Esophagus muscularis mucosa (tissue), 4 donors: ENCODE measurements around the gene RMDN2. TPM values are rescaled to one million over a fixed set of nuclear protein-coding genes. Genes with fewer than 3 reads are reported as not detected.

Source experiments
- DNase-seq: peaks from one replicate; pipeline ENCODE4 v3.0.0-alpha.2; 2017; ENCODE audit errors: extremely low spot score
- H3K27ac ChIP-seq, 4 donors: fragments of 200-600 bp; sonication (generic); replicated peaks in 1 of 4; 1 replicate in 3 of 4; 2 replicates in 1 of 4; pipeline ENCODE4 v1.5.1; 2016 to 2019; ENCODE audit warnings: mild to moderate bottlenecking in 1 of 4
- H3K27me3 ChIP-seq, 4 donors: fragments of 200-600 bp; sonication (generic); one replicate each; pipeline versions ENCODE4 v1.5.1 to v1.6.0; 2016 to 2019
- H3K36me3 ChIP-seq, 4 donors: fragments of 200-600 bp; sonication (generic); one replicate each; pipeline ENCODE4 v1.5.1; 2016 to 2019
- H3K4me1 ChIP-seq, 4 donors: fragments of 200-600 bp; sonication (generic); one replicate each; pipeline ENCODE4 v1.5.1; 2016 to 2019
- H3K4me3 ChIP-seq, 4 donors: fragments of 200-600 bp; sonication (generic); 1 replicate in 2 of 4; 2 replicates in 2 of 4; pipeline ENCODE4 v1.5.1; 2016 to 2019; ENCODE audit warnings: mild to moderate bottlenecking in 4 of 4, moderate library complexity in 1 of 4
- H3K9me3 ChIP-seq, 4 donors: fragments of 200-600 bp; sonication (generic); 1 replicate in 3 of 4; 2 replicates in 1 of 4; pipeline ENCODE4 v1.5.1; 2016 to 2019
- EP300 ChIP-seq: sonication (generic); formaldehyde crosslinking; IDR thresholded peaks from one replicate; pipeline ENCODE4 v1.6.1; 2017; ENCODE audit warnings: antibody characterized with exemption
- POLR2A ChIP-seq: fragments of 450-650 bp; IDR thresholded peaks from one replicate; pipeline ENCODE4 v1.6.1; 2017; ENCODE audit warnings: antibody characterized with exemption, moderate library complexity, mild to moderate bottlenecking, low read depth
- POLR2AphosphoS5 ChIP-seq, 2 donors: sonication (generic); formaldehyde crosslinking; IDR thresholded peaks; one replicate each; pipeline ENCODE4 v1.6.1; 2017; ENCODE audit warnings: antibody characterized with exemption in 2 of 2
- WGBS: methylation state at CpG from one replicate; pipeline ENCODE4 v1.1.5; 2018; 5-methylcytosine and 5-hydroxymethylcytosine counted together
- intact Hi-C: fragments of 100-400 bp; cut with DNase I; formaldehyde crosslinking; loops from one replicate; pipeline ENCODE4 v1.15.1; 2023
- total RNA-seq, 4 donors: library from RNA; depleted of rRNA; stranded (reverse); fragments of >200 nt; gene quantifications; one replicate each; pipeline versions ENCODE4 v1.1.0 to v1.2.1, GENCODE V29; 2016
- TF ChIP-seq, protein P1 (sequence below), 3 experiments: fragments of 200-600 bp in 2 of 3; fragments of 450-650 bp in 1 of 3; sonication (generic) in 2 of 3; IDR thresholded peaks; one replicate each; pipeline ENCODE4 v1.5.1; 2017 to 2019; ENCODE audit warnings: antibody characterized with exemption in 3 of 3, mild to moderate bottlenecking in 2 of 3, moderate library complexity in 1 of 3

RMDN2 gene
- total RNA-seq, 4 donors from 2014 or later, result 11.0 to 22.8 (median 13.2) TPM

DNA sequence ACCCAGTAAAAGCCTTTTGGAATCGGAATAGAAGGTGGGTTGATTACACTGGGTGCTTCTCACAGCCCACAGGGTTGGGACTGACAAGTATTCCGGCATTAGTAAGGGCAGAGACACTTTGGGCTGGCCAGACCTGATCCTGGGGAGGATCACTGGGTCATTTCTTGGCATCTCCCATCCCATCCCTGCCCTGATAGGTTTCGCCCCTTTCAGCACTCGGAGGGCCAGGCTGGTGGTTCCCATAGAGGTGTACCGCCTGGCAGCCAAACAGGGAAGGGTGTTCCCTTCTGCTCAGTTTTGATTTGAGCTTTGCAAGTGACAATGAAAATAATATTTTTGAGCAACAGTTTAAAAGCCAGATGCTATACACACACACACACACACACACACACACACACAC, 113.6 kb downstream of the RMDN2 start:
- no peak for DNase-seq
- intact Hi-C loops, result no loop called here
- 95% methylated on average over 3 of the region's 5 CpGs for WGBS
- TF ChIP-seq EP300 (no peak), POLR2AphosphoS5 (IDR thresholded peaks at IDR 0.05) (no peak), POLR2A (no peak)
- TF ChIP-seq, protein P1, sequence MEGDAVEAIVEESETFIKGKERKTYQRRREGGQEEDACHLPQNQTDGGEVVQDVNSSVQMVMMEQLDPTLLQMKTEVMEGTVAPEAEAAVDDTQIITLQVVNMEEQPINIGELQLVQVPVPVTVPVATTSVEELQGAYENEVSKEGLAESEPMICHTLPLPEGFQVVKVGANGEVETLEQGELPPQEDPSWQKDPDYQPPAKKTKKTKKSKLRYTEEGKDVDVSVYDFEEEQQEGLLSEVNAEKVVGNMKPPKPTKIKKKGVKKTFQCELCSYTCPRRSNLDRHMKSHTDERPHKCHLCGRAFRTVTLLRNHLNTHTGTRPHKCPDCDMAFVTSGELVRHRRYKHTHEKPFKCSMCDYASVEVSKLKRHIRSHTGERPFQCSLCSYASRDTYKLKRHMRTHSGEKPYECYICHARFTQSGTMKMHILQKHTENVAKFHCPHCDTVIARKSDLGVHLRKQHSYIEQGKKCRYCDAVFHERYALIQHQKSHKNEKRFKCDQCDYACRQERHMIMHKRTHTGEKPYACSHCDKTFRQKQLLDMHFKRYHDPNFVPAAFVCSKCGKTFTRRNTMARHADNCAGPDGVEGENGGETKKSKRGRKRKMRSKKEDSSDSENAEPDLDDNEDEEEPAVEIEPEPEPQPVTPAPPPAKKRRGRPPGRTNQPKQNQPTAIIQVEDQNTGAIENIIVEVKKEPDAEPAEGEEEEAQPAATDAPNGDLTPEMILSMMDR (IDR thresholded peaks at IDR 0.05), result no peak
- Histone ChIP-seq H3K36me3 (no peaks in the 10 kb centered on the region), H3K4me1 (peaks cover 5 to 13% (median 13%) of the 10 kb centered on the region in 4 donors), H3K27ac (peak overlapping the region in 3 of 4 donors; percentile 26 to 34 (median 32)), H3K9me3 (peaks cover 0 to 5% (median 0%) of the 10 kb centered on the region in 4 donors), H3K4me3 (peak overlapping the region; percentile 35 to 48 (median 43)), H3K27me3 (peaks cover 0 to 11% (median 0%) of the 10 kb centered on the region in 4 donors)

DNA sequence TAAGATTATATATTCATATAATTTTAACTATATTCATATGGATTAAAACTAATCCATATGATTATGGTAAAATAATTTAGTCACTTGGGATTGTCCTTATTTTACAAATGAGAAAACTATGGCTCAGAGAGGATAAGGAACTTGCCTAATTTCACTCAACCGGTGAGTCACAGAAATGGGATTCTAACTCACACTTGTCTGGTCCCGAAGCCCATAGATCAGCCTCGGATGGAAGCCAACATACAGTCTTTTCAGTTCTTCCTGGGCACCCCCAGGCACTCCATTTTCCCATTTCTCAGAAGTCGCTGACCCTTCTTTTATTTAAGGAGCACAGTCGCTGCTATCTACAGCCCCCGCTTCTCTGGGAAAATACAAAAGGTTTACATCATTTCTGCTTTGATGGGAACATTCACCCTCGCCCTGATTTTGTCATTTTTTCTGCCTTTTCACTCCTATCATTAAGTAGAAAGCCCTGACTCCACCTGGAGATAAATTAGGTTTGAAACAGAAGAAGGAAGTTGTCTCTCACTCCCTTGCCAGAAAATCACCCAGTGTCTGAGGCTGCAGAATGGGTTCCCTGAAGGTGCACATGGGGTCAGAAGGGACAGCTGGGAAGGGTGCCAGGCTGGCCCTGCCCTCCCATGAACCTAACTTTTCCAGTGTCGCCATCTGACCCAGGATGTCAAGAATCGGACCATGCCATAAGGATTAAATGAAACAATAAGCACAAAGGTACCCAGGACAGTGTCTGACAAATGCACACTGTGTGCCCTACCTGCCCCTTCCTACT, 114.2 kb downstream of the RMDN2 start:
- no peak overlapping the region for H3K4me3 ChIP-seq
- TF ChIP-seq POLR2AphosphoS5 (IDR thresholded peaks at IDR 0.05), result no peak
- no peak for TF ChIP-seq POLR2A
- TF ChIP-seq EP300, result no peak
- TF ChIP-seq, protein P1 (IDR thresholded peaks at IDR 0.05), result no peak
- H3K4me1 ChIP-seq, result peaks cover 5 to 13% (median 13%) of the 10 kb centered on the region in 4 donors
- intact Hi-C loops, result no loop called here
- whole genome bisulfite sequencing, result 82% methylated on average over 9 of the region's 9 CpGs
- H3K9me3 ChIP-seq, result peaks cover 0 to 5% (median 0%) of the 10 kb centered on the region in 4 donors
- DNase-seq, result no peak
- H3K27me3 ChIP-seq, result peaks cover 0 to 11% (median 0%) of the 10 kb centered on the region in 4 donors
- no peaks in the 10 kb centered on the region for H3K36me3 ChIP-seq
- H3K27ac ChIP-seq, result no peak overlapping the region

DNA sequence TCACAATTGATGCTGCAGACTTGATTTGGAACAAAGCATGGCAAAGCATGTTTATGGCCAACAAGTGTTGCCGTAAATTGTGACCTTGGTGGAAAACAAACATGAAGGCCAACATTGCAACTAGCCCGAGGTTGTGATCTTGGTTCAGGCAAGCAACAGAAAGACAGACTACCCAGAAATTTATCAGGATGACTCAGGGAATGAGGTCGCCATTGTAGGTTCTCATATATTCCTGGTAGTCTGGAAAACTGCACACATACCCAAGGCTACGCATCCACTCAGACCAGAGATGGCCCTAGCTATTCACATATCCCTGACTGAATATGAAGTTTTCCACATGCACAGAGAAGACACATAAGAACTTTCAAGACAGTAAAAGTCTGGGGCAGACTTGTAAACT, 120.7 kb downstream of the RMDN2 start:
- Histone ChIP-seq H3K4me1 (no peaks in the 10 kb centered on the region), H3K27me3 (no peaks in the 10 kb centered on the region), H3K4me3 (no peak overlapping the region), H3K36me3 (no peaks in the 10 kb centered on the region), H3K9me3 (no peaks in the 10 kb centered on the region), H3K27ac (no peak overlapping the region)
- TF ChIP-seq, protein P1 (IDR thresholded peaks at IDR 0.05), result no peak
- TF ChIP-seq EP300 (no peak), POLR2AphosphoS5 (IDR thresholded peaks at IDR 0.05) (no peak), POLR2A (no peak)
- intact Hi-C loops, result no loop called here
- no peak for DNase-seq
- 100% methylated on average over 4 of the region's 4 CpGs for WGBS

DNA sequence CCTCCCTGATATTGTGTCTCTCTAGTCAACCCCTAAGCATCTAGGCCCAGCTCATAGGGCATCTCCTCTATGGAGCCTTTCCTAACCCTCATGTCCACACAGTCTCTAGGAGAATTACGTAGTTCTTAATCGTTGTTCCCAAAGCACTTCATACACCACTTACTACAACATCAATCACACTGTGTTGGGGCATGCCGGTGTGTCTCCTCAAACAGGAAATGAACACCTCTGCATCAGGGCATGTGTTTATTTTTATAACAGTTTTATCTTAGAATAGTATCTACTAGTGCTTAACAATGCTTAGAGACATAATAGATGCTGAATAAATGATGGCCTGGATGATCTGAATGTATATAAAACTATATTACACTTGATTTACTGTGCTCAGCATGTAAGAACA, 131.1 kb downstream of the RMDN2 start:
- no peak for DNase-seq
- 38% methylated on average over 3 of the region's 3 CpGs for WGBS
- H3K27me3 ChIP-seq, result no peaks in the 10 kb centered on the region
- no peaks in the 10 kb centered on the region for H3K36me3 ChIP-seq
- TF ChIP-seq POLR2AphosphoS5 (IDR thresholded peaks at IDR 0.05), result no peak
- no peak for TF ChIP-seq EP300
- TF ChIP-seq, protein P1 (IDR thresholded peaks at IDR 0.05), result no peak
- TF ChIP-seq POLR2A, result no peak
- intact Hi-C loops, result no loop called here
- H3K4me3 ChIP-seq, result no peak overlapping the region
- H3K27ac ChIP-seq, result no peak overlapping the region
- no peaks in the 10 kb centered on the region for H3K4me1 ChIP-seq
- no peaks in the 10 kb centered on the region for H3K9me3 ChIP-seq
